PC-3 (cell line): ENCODE data around the gene MLLT3.

Experiments used
- EZH2 ChIP-seq: fragments of 300-600 bp; sonication (generic); IDR thresholded peaks from one replicate; pipeline ENCODE4 v1.6.1; 2017; ENCODE audit warnings: antibody characterized with exemption, mild to moderate bottlenecking, low read length; ENCODE audit not compliant: unreplicated experiment
- EZH2phosphoT487 ChIP-seq: fragments of 300-600 bp; sonication (generic); IDR thresholded peaks from 2 replicates; pipeline ENCODE4 v1.6.1; 2018; ENCODE audit warnings: mild to moderate bottlenecking, antibody characterized with exemption, low read length, borderline replicate concordance
- TF ChIP-seq, protein P1 (sequence below): fragments of 300-600 bp; sonication (generic); conservative IDR thresholded peaks from 2 replicates; pipeline ENCODE4 v1.5.1; 2017; ENCODE audit warnings: antibody characterized with exemption, low read depth, mild to moderate bottlenecking, low read length

DNA sequence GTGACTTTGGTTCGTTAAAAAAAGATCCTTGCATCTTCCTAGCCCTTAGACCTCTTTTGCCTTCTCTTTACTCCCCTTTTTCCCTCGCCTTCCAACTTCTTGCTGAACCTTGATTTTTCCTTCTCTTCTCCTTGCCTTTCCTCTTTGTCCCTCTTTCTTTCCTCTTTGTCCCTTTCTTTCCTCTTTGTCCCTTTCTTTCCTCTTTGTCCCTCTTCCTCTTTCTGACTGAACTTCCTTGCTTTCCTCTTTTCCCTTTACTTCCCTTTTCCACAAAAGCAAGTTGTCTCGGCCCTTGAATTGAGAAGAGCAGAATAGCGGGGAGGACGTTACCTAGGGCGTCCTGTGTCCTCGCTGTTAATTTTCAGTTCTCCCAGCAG, 1.4 kb upstream of the MLLT3 start:
- TF ChIP-seq EZH2 (no peak), EZH2phosphoT487 (no peak)
- TF ChIP-seq, protein P1, sequence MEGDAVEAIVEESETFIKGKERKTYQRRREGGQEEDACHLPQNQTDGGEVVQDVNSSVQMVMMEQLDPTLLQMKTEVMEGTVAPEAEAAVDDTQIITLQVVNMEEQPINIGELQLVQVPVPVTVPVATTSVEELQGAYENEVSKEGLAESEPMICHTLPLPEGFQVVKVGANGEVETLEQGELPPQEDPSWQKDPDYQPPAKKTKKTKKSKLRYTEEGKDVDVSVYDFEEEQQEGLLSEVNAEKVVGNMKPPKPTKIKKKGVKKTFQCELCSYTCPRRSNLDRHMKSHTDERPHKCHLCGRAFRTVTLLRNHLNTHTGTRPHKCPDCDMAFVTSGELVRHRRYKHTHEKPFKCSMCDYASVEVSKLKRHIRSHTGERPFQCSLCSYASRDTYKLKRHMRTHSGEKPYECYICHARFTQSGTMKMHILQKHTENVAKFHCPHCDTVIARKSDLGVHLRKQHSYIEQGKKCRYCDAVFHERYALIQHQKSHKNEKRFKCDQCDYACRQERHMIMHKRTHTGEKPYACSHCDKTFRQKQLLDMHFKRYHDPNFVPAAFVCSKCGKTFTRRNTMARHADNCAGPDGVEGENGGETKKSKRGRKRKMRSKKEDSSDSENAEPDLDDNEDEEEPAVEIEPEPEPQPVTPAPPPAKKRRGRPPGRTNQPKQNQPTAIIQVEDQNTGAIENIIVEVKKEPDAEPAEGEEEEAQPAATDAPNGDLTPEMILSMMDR, result no peak
